Adrenal gland (tissue), 5 donors: ENCODE data around the gene EID2B.

Source experiments
- CTCF ChIP-seq, 6 experiments: fragments of 450-650 bp in 4 of 6; fragments of 200-600 bp in 2 of 6; sonication (generic) in 1 of 6; IDR thresholded peaks; 1 replicate in 5 of 6; 2 replicates in 1 of 6; pipeline versions ENCODE4 v1.5.1 to v1.8.0; 2016 to 2021; ENCODE audit warnings: antibody characterized with exemption in 6 of 6, mild to moderate bottlenecking in 2 of 6, moderate library complexity in 1 of 6
- POLR2A ChIP-seq, 2 donors: fragments of 450-650 bp; IDR thresholded peaks; one replicate each; pipeline ENCODE4 v1.6.1; 2017; ENCODE audit warnings: antibody characterized with exemption in 2 of 2, mild to moderate bottlenecking in 2 of 2, moderate library complexity in 1 of 2
- donor health status: DM: no; HTN: no; CAD: no.

- no peak for TF ChIP-seq POLR2A (IDR thresholded peaks at IDR 0.05)
- no peak for TF ChIP-seq CTCF (IDR thresholded peaks at IDR 0.05)
Observed at GRCh38 chr19:39544911-39545310, 12.3 kb upstream of the EID2B start.
